Immature natural killer cell (primary cell): ENCODE results near the gene IGF2. TPM values are rescaled to one million over a fixed set of nuclear protein-coding genes. Genes with fewer than 3 reads are reported as not detected.
A peak's percentile ranks its signal among the peaks of the same experiment; 100 is the strongest.

ENCODE experiments used
- DNase-seq, 3 donors: peaks; one replicate each; pipeline ENCODE4 v3.0.0; 2022; ENCODE audit warnings: mixed read lengths in 1 of 3
- H3K27ac Mint-ChIP-seq, 6 donors: one replicate each; pipeline ENCODE4 v1.8.0; 2020; ENCODE audit warnings: mixed read lengths in 6 of 6, mild to moderate bottlenecking in 5 of 6, inconsistent platforms in 4 of 6, moderate library complexity in 3 of 6
- H3K27me3 Mint-ChIP-seq, 3 donors: one replicate each; pipeline ENCODE4 v1.8.0; 2020 to 2021; ENCODE audit warnings: low read depth in 3 of 3, mild to moderate bottlenecking in 3 of 3, mixed read lengths in 3 of 3, moderate library complexity in 3 of 3, inconsistent platforms in 1 of 3
- H3K36me3 Mint-ChIP-seq, 3 donors: one replicate each; pipeline ENCODE4 v1.8.0; 2020; ENCODE audit warnings: mixed read lengths in 3 of 3, inconsistent platforms in 2 of 3, mild to moderate bottlenecking in 2 of 3
- H3K4me1 Mint-ChIP-seq, 2 donors: one replicate each; pipeline ENCODE4 v1.8.0; 2020; ENCODE audit warnings: inconsistent platforms in 2 of 2, mild to moderate bottlenecking in 2 of 2, mixed read lengths in 2 of 2, moderate library complexity in 1 of 2
- H3K4me3 Mint-ChIP-seq, 5 donors: one replicate each; pipeline ENCODE4 v1.8.0; 2020; ENCODE audit warnings: mild to moderate bottlenecking in 5 of 5, mixed read lengths in 5 of 5, inconsistent platforms in 3 of 5, moderate library complexity in 3 of 5
- H3K9me3 Mint-ChIP-seq, 6 donors: one replicate each; pipeline ENCODE4 v1.8.0; 2020; ENCODE audit warnings: mild to moderate bottlenecking in 6 of 6, mixed read lengths in 6 of 6, inconsistent platforms in 4 of 6, moderate library complexity in 3 of 6
- polyA plus RNA-seq, 3 donors: library from polyadenylated mRNA; unstranded; fragments of 300-500 nt; fragmentation: Illumina TruSeq; gene quantifications; one replicate each; pipeline ENCODE4 v1.2.3, GENCODE V29; 2021

Gene IGF2
- polyA plus RNA-seq, 3 donors from 2014 or later = not detected

DNA sequence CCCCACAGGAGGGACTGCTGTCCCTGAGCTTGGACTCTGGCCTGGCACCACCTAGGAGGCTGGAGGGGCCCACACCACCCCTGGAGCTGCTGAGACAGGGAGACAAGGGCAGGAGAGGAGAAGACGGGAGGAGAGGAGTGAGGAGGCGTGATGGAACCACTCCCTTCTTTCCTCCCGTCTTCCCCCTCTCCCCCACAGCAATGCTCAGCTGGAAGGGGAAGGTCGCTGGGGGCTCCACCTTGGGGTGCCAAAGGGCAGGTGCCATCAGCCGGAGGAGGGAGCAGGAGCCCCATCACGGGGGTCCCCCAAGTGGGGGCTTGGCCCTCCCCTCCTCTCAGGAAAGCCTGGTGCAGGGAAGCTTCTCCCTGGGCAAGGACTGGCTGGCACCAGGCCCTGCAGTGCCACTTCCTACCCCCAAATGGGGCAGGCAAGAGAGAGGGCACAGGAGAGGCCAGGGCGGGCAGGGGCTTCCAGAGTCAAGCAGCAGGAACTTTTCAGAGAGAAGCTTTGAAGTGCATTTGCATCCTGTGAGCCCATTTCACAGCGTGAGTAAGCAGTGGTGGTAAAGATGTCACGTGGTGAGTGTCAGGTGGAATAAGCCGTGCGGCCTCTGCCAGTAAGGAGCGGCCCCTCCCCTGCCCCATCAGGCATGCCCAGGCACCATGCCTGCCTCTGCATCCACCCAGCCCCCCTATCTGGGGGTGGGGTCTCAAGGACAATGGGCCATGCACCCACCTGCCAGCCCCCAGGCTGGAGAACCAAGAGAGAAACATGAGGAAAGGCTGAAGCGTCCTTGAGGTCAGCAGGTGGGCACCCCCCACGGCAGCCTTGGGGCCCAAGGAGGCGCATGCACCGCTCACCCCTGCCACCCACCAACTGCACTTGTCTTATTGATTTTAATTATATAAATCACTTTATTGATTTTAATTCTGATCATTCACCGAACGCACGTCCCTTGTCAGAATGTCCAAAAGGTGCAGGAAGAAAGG is 4.9 kb downstream of the IGF2 start:
- H3K4me3 Mint-ChIP-seq = no peak overlapping the region
- no peak for DNase-seq
- peaks cover 4 to 5% of the 10 kb centered on the region in 2 donors for H3K4me1 Mint-ChIP-seq
- peaks cover 0 to 1% (median 0%) of the 10 kb centered on the region in 6 donors for H3K9me3 Mint-ChIP-seq
- no peaks in the 10 kb centered on the region for H3K36me3 Mint-ChIP-seq
- H3K27ac Mint-ChIP-seq = no peak overlapping the region
- peaks cover 8 to 13% (median 11%) of the 10 kb centered on the region in 3 donors for H3K27me3 Mint-ChIP-seq

DNA sequence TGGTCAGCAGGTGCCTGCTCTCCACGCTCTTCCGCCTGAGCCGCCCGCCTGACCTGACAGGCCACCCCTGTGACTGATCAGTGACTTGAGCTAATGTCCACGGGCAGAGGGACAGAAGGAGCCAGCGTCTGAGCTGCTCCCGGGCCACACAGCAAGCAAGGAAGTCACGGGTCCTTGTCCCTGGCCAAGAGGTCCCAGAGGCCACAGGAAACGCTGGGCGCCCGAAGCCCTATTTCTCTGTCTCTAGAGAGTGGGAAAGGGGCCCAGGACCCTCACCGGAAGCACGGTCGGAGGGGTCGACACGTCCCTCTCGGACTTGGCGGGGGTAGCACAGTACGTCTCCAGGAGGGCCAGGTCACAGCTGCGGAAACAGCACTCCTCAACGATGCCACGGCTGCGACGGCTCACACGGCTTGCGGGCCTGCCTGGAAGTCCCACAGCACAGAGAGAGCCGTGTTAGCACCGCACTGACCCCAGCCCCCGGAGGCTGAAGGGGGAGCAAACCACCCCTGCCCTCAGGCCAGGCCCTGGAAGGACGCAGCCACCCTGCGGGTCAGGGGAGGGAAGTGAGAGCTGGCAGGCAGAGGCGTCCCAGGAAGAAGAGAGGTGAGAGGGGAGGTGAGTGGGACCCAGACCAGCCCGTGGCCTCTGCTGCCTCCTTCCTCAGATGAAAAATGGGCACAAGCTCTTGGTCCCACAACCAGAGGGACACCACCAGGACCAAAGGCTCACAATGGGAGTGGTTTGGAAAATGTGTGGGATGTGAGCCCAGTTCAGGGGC is 5.8 kb downstream of the IGF2 start:
- DNase-seq = no peak
- Mint-ChIP-seq H3K36me3 (no peaks in the 10 kb centered on the region), H3K27me3 (peaks cover 7 to 13% (median 12%) of the 10 kb centered on the region in 3 donors), H3K9me3 (peaks cover 0 to 1% (median 0%) of the 10 kb centered on the region in 6 donors), H3K4me3 (no peak overlapping the region), H3K27ac (no peak overlapping the region), H3K4me1 (peaks cover 3 to 4% of the 10 kb centered on the region in 2 donors)

DNA sequence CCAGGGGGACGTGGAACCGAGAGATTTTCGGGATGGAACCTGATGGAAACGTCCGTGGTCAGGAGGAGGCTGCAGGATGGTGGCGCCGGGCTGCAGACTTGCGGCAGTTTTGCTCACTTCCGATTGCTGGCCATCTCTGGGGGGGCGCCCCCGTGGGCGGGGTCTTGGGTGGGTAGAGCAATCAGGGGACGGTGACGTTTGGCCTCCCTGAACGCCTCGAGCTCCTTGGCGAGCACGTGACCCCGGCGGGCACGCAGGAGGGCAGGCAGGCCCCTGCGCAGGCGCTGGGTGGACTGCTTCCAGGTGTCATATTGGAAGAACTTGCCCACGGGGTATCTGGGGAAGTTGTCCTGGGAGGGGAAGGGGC is 6.3 kb downstream of the IGF2 start:
- Mint-ChIP-seq H3K27ac (no peak overlapping the region), H3K27me3 (peaks cover 5 to 13% (median 11%) of the 10 kb centered on the region in 3 donors), H3K4me3 (no peak overlapping the region), H3K4me1 (peaks cover 0 to 1% of the 10 kb centered on the region in 2 donors), H3K36me3 (no peaks in the 10 kb centered on the region), H3K9me3 (peaks cover 0 to 1% (median 0%) of the 10 kb centered on the region in 6 donors)
- DNase-seq = no peak

DNA sequence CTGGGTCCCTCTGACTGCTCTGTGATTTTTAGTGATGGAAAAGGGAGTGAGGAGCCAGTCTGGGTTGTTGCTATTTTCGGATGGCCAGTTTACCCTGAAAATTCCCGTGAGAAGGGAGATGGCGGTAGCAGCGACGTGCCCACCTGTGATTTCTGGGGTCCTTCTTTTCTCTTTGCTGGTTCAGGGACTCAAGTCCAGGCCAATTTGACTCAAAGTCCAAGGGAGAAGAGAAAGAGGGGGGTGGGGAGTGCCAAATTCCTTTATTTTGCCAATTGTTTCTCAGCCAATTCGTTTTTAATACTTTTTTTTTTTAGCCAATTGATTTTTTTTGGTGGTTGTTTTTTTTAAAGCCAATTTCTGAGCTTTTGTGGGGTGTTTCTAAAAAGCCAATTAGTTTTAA is 6.9 kb downstream of the IGF2 start:
- H3K27me3 Mint-ChIP-seq = peaks cover 7 to 13% (median 11%) of the 10 kb centered on the region in 3 donors
- H3K9me3 Mint-ChIP-seq = peaks cover 0 to 1% (median 0%) of the 10 kb centered on the region in 6 donors
- H3K4me1 Mint-ChIP-seq = peaks cover 0 to 1% of the 10 kb centered on the region in 2 donors
- H3K4me3 Mint-ChIP-seq = no peak overlapping the region
- H3K27ac Mint-ChIP-seq = no peak overlapping the region
- no peak for DNase-seq
- H3K36me3 Mint-ChIP-seq = no peaks in the 10 kb centered on the region

DNA sequence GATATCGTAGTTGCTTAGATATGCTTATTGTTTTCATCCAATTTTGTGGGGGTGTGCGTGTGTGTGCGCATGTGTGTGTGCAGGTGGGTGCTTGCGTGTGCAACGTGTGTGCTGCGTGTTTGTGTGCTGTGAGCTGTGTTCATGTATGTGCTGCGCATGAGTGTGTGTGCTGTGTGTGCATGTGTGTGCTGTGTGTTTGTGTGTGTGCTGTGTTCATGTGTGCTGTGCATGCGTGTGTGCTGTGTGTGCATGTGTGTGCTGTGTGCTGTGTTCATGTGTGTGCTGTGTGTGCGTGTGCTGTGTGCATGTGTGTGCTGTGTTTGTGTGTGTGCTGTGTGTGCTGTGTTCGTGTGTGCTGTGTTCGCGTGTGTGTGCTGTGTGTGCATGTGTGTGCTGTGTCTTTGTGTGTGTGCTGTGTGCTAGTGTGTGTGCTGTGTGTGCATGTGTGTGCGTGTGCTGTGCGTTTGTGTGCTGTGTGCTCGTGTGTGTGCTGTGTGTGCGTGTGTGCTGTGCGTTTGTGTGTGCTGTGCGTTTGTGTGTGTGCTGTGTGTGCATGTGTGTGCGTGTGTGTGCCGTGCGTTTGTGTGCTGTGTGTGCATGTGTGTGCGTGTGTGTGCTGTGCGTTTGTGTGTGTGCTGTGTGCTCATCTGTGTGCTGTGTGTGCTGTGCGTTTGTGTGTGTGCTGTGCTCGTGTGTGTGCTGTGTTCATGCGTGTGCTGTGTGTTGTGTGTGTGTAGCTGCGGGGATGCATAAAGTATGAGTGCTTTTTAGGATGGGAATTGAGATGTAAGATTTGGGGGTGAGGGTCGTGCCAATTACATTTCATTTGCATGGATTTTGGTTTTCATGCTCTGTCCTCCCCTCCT is 7.6 kb downstream of the IGF2 start:
- Mint-ChIP-seq H3K4me1 (no peaks in the 10 kb centered on the region), H3K36me3 (no peaks in the 10 kb centered on the region), H3K4me3 (peak overlapping the region in 1 of 5 donors; percentile 38), H3K27me3 (peaks cover 7 to 13% (median 9%) of the 10 kb centered on the region in 3 donors), H3K9me3 (peaks cover 0 to 1% (median 0%) of the 10 kb centered on the region in 6 donors), H3K27ac (no peak overlapping the region)
- DNase-seq = no peak

DNA sequence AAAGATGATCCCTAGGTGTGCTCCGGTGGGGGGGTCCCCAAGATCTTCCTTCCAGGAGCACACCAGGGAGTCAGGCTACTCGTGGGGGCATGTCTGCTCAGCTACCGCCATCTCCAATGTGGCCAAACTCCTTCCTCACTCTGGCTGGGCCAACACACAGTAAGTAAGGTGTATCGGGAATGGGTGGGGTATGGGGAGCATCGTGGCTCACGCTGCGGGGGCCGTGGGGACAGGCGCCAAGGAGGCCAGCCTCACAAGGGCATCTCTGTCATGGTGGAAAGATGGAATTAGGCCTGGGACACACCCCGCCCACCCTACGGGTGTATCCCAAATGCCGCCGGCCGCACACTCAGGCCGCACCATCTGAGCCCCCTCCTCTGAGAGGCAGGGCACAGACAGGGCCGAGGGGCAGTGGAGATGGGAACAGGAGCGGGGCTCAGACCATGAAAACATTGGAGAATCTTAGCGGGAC is 8.3 kb downstream of the IGF2 start:
- Mint-ChIP-seq H3K27ac (no peak overlapping the region), H3K9me3 (peaks cover 0 to 1% (median 0%) of the 10 kb centered on the region in 6 donors), H3K36me3 (no peaks in the 10 kb centered on the region), H3K4me1 (no peaks in the 10 kb centered on the region), H3K4me3 (no peak overlapping the region), H3K27me3 (peaks cover 6 to 9% (median 8%) of the 10 kb centered on the region in 3 donors)
- no peak for DNase-seq

DNA sequence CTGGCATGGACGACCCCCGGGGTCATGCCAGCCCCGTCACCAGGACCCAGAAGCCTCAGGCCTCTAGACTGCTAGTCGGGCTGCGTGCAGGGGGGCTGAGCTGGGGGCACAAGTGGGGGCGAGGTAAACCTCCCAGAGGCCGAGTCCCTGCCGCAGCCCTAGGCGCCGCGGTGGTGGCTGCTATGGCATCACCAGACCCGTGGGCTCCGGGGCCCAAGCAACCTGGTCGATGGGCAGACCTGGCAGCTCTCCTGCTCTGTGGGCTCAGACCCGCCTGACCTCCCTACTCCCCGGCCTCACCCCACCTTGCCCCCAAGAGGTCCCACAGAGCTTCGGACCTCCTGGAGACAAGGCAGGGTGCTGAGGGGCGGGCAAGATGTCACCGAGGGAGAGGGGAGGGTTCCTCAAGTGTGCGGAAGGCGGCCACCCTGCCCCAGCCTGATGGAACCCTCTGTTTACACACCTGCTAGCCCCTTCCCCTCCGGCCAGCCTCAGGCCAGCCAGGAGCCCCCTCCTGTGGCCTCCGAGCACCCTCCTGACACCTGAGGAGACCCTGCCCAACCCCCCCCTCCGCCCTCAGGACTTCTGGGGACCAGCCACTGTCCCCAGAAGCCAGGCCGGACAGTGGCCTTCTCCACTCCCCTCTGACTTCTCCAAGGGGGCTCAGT is 9.4 kb downstream of the IGF2 start:
- H3K27ac Mint-ChIP-seq = no peak overlapping the region
- H3K36me3 Mint-ChIP-seq = no peaks in the 10 kb centered on the region
- H3K4me3 Mint-ChIP-seq = no peak overlapping the region
- H3K27me3 Mint-ChIP-seq = peaks cover 4 to 6% (median 6%) of the 10 kb centered on the region in 3 donors
- DNase-seq = no peak
- no peaks in the 10 kb centered on the region for H3K4me1 Mint-ChIP-seq
- peaks cover 0 to 1% (median 0%) of the 10 kb centered on the region in 6 donors for H3K9me3 Mint-ChIP-seq

DNA sequence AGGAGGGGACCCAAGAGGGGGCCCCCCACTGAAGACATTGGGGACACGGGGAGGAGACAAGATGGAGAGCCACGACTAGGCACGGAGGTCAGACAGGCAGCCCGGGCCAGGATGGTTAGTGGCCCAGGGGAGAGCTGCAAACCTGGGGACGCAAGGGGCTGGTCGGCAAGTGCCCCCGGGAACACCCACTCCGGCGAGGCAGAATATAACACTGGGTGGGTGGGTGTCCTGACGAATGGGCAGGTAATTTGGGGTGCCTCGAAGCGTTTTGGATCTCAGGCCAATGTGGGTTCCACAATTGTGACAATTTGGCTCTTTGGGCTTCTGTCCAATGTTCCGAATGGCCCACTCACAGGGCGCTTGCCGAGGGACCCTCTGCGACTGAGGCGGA is 9.9 kb downstream of the IGF2 start:
- Mint-ChIP-seq H3K36me3 (no peaks in the 10 kb centered on the region), H3K4me3 (no peak overlapping the region), H3K9me3 (peaks cover 0 to 1% (median 0%) of the 10 kb centered on the region in 6 donors), H3K4me1 (no peaks in the 10 kb centered on the region), H3K27ac (no peak overlapping the region), H3K27me3 (peaks cover 6 to 8% (median 7%) of the 10 kb centered on the region in 3 donors)
- no peak for DNase-seq

DNA sequence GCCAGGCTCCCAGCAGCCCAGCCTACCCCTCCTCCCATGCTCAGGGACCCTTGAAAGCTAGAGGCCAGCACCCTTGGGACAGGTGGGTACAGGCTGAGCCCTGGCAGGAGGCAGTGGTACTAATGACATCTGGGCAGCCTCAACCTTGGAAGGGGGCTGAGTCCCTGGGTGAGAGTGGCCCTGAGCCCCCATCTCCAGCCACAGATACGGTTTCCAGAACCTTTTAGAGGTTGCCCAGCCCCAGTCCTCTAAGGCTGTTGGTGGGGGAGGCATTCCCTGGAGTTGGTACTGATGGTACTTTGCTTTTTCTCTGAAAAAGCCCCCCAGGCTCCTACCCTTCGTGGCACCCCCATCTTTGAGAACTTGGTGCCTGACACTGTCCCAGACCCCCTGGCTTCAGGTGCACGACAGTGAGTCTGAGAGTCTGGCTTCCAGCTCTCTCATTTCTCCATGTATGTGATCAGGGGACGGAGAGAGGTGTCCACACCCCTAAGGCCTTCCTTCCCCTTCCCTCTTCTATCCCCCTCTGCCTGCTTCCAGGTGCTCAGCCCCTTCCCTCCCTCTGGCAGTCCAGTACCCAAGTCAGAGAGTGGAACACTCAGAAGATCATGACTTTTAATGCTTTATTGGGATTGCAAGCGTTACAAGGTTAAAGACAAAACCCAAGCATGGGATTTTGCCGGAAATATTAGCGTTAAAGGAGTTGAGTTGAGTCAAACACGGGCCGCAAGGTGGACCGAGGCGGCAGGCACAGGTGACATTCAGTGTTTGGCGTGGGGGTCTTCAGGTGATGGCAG is 10.5 kb downstream of the IGF2 start:
- Mint-ChIP-seq H3K36me3 (no peaks in the 10 kb centered on the region), H3K9me3 (peaks cover 0 to 1% (median 0%) of the 10 kb centered on the region in 6 donors), H3K4me1 (no peaks in the 10 kb centered on the region), H3K27ac (no peak overlapping the region), H3K4me3 (no peak overlapping the region), H3K27me3 (peaks cover 6 to 8% (median 7%) of the 10 kb centered on the region in 3 donors)
- no peak for DNase-seq

DNA sequence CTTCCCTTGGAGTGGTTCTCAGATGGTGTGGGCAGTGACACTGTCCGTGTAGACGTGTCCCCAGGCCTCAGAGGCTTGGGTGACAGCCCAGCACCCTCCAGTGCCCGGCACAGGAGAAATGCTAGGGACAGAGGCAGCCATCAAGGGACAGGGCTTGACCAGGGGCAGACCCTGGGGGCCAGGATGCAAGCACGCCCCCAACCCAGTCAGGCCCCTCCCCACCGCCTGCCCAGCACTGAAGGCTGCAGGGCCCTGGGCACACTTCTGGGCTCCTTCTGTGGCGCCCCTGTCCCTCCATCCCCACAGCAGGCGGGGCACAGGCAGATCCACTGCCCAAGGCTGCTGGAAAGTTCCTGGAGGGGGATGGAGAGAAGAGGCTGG is 11.1 kb downstream of the IGF2 start:
- DNase-seq = no peak
- H3K36me3 Mint-ChIP-seq = no peaks in the 10 kb centered on the region
- H3K4me1 Mint-ChIP-seq = no peaks in the 10 kb centered on the region
- peaks cover 0 to 1% (median 0%) of the 10 kb centered on the region in 6 donors for H3K9me3 Mint-ChIP-seq
- H3K27ac Mint-ChIP-seq = no peak overlapping the region
- peaks cover 6 to 8% (median 7%) of the 10 kb centered on the region in 3 donors for H3K27me3 Mint-ChIP-seq
- no peak overlapping the region for H3K4me3 Mint-ChIP-seq

DNA sequence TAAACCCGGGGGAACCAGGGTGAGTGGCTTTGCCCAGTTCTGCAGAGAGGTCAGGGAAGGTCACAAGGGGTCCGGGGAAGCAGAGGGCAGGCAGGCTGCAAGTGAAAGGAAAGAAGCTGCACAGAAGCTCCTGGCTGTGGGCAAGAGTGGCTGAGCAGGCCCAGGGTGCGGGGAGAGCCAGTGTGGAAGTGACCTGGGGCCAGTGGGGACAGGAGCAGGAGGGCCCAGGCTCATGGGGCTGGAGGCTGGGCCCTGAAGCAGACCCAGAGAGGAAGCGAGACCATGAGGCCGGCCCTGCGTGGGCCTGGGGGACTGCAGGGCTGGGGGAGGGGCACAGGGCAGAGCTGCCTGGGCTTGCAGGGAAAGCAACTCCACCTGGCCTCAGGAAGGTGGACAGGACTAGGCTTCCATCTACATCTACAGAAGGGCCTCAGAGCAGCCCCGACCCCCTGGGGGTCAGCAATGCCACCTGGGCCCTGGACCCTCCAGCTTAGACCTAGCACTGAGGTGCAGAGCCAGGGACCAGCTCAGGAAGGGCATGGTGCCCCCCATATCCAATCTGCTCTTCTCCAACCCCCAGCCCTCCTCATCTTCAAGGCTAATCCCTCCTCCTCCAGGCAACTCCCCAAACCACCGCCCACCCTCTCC is 11.6 kb downstream of the IGF2 start:
- no peak overlapping the region for H3K27ac Mint-ChIP-seq
- H3K36me3 Mint-ChIP-seq = no peaks in the 10 kb centered on the region
- H3K4me1 Mint-ChIP-seq = no peaks in the 10 kb centered on the region
- H3K9me3 Mint-ChIP-seq = peaks cover 0 to 1% (median 0%) of the 10 kb centered on the region in 6 donors
- H3K4me3 Mint-ChIP-seq = no peak overlapping the region
- peaks cover 6 to 8% (median 7%) of the 10 kb centered on the region in 3 donors for H3K27me3 Mint-ChIP-seq
- no peak for DNase-seq
